GM21360 (cell line): ENCODE measurements around the gene TENM3.
"Not testable (repeated sequence)": the region's sequence is repeated elsewhere in the genome, so short reads cannot be mapped to it uniquely, and the experiment has no call there.

ENCODE experiments used
- ATAC-seq: cut with Tn5 transposase; IDR thresholded peaks from one replicate; pipeline ENCODE4 v1.9.1; 2021; ENCODE audit warnings: mild to moderate bottlenecking, moderate library complexity; ENCODE audit not compliant: unreplicated experiment

Gene TENM3

DNA sequence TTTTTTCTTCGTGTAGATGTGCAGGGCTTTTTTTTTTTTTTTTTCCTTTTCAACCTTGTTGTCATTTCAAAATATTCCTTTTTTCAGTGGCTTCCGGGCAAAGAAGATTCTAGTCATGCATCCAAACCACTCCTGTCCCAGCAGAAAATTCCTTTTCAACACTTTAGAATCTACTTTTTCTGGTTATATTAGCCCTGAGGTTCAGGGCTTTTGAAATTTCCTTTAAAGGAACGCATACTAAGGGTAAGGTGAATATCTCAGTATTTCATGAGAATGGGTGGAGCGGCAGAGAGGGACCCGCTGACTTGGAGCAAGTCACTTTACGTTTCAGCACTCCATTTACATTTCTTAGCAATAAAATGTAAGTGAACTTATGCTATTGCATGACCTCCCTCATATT is 15.6 kb upstream of the TENM3 start:
- no peak for ATAC-seq

DNA sequence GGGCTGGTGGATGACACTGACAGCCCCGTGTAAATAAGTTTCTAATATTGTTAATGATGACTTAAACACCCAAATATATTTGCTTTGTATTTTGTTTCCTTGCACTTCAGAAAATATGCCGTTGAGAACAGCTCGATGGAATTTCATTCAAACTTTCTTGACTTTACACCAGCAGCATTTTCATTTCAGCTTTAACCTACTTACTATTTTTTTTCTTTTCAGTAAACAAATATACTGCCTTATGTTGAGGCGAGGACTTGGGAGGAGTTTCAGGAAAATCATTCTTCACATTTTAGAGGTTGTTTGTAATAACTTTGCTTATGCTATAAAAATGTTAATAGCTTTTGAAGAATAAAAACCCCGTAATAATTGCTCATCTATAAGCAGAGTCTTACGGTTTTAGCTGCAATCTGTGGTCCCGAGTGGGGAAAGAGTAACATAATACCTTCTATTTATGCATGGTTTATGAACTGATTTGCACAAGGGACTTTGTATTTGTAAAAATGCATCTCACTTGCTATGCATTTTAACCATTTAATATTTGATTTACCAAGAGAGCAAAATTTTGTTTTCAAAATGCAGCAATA is 14.1 kb upstream of the TENM3 start:
- no peak for ATAC-seq

DNA sequence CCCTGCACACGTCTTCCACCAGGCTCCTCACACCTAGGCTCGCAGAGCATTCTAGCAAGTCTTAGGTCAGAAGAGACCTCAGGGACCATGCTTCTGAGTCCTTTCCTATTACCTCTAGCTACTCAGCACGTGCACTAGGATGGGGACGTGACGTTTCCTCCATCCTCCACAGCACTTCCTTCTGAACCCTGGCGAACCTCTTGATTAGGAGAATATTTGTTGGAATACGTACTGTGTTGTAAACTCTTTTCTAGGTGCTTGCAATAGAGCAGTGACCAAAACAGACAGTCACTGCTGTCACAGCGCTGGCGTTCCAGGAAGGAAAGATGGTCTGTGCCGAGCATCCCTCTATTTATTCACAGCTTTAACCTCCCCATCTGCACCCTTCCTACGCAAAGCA is 12.9 kb upstream of the TENM3 start:
- ATAC-seq, result no peak

DNA sequence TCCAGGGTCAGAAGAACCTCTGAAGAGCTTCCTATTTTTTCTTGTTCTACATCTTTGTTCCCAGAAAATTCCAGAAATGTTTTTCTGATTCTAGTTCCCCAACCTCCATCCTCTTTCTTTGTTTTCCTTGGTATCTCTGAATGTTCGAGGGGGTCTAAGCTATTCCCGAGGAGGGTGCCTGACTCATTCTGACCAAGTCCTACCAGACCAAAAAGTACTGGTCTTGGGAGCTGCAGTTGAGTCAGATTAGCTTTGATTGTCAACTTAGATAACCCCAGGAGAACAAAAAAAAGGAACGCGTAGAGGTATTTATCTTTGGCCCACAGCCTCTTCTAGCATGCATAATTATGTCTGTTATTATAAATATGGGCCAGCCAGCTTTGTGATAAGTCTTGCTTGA is 12.1 kb upstream of the TENM3 start:
- no peak for ATAC-seq

DNA sequence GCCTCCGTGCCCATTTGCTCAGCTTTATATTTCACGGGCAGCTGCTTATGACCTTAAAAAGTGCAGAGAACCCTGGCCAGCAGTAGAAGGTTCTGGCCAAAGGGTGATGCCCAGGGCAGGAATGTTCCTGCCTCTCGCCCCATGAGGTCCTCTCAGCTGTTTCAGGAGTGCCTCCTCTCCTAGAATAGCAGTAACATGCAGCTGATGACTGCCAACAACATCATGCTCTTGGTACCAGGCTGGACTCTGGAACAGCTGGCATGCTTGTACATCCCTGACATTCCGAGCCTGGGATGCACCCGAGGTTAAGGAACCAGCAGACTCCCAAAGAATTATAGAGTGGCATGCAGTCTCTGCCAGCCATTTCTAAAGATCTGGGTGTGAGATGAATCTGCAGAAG is 11.7 kb upstream of the TENM3 start:
- ATAC-seq, result no peak

DNA sequence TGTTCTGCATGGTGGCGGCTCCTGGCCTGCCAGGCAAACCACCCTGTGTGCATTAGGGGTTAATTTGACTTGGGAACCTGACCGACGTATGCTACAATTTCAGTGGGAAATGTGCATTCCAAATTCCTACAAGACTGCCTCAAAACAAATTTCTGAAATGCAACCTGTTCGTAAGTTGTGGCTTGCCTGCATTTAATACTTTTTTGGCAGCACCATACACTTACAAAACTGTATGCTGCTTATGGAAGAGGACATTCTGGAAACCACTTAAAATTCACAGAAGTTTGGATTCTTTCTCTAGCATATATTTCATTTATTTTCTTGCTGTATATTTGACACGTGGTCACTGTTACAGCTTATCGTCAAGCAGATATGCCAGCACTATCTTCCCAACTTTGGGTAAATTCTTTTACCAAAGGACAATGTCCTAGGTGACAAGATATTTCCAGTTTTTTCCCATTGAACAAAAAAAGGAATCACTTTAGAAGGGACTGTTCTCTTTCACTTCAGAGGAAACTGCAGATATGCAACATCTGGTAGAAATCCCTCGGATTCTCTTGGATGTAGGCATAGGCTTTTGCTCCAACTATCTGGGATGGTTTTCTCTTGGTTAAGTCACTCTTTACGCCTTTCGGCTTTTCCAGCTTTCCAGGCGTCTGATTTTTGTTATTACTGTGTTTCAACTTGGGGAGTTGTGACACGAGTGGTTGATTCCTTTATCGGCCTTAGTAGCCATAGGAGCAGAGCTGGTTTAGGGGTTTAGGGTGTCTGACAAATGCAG is 9.7 kb upstream of the TENM3 start:
- no peak for ATAC-seq

DNA sequence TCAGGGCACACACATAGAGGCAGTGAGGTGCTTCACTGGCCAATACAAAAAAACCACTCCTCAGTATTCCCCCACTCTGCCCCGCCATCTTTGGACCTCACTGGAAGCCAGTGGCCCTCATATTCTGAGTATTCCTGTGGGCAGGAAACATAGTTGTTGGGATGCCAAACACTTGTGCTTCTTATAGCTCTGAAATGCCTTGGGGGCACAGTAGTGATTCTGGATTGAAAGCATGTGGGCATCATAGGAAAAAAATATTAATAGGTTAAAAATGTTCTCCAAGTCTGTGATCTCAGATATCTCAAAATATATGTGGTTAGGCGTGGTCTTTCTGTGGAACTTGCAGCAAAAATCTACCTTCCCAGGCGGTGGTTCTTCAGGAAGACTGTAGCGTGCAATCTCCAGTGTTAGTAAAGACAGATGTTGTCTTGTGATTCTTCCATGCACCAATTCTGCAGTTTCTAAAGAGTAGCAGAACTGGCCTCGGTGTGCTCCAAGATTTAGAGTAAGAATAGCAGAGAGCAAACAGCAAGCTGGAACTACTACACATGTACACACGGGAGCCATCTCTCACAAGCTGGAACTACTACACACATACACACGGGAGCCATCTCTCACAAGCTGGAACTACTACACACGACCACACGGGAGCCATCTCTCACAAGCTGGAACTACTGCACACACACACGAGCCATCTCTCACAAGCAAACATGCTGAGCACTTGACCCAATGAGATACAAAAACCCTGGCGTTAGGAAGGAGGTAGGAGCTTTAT is 8.0 kb upstream of the TENM3 start:
- no peak for ATAC-seq

DNA sequence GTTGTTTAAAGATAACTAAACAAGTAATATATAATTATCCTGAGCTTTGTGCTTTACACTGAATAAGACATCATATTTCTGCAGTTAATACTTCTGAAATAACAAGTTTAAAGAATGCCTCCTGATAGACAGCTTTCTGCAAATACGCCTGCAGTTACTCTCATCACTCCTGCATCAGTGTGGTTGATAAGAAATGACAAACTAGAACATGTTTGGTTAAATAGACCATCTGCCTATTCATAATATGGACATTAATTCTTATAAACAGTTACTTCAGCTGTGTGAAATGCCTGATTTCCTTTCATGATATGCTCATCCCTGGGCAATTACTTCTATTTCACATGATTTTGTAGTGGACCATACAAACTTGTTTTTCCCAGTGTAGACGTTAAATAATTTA is 7.0 kb upstream of the TENM3 start:
- ATAC-seq, result no peak

DNA sequence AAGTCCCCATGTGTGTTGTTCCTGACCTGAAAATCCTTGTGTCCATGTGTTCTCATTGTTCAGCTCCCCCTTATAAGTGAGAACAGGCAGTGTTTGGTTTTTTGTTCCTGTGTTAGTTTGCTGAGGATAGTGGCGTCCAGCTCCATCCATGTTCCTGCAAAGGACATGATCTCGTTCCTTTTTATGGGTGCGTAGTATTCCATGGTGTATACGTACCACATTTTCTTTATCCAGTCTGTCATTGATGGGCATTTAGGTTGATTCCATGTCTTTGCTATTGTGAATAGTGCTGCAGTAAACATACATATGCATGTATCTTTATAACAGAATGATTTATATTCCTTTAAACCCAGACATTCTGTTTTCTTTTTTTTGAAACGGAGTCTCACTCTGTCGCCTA is 6.2 kb upstream of the TENM3 start:
- not testable (repeated sequence) for ATAC-seq

DNA sequence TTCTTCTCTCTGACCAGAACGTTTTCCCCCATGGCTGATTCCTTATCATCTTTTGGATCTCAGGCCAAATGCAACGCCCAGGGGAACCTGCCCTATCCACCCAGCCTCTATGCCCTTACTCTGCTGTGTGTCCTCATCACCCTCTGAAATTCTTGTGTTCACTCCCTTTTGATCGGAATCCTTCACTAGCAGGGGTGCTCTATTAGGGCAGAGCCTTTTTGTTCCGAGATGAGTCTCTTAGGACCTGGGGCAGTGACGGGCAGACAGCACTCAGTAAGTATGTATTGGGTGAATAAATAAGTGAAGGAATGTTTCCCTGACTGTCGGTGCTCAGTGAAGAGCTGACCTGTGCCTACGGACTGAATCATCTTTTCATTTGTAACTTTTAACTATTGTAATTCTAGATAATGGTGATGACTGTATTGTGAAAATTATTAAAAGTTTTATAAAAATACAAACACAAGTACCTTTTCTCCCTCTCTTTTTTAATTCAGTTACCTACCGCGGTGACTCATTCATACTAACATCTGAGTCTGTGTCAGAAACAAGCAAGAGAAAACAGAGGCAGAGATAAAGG is 4.8 kb upstream of the TENM3 start:
- no peak for ATAC-seq

DNA sequence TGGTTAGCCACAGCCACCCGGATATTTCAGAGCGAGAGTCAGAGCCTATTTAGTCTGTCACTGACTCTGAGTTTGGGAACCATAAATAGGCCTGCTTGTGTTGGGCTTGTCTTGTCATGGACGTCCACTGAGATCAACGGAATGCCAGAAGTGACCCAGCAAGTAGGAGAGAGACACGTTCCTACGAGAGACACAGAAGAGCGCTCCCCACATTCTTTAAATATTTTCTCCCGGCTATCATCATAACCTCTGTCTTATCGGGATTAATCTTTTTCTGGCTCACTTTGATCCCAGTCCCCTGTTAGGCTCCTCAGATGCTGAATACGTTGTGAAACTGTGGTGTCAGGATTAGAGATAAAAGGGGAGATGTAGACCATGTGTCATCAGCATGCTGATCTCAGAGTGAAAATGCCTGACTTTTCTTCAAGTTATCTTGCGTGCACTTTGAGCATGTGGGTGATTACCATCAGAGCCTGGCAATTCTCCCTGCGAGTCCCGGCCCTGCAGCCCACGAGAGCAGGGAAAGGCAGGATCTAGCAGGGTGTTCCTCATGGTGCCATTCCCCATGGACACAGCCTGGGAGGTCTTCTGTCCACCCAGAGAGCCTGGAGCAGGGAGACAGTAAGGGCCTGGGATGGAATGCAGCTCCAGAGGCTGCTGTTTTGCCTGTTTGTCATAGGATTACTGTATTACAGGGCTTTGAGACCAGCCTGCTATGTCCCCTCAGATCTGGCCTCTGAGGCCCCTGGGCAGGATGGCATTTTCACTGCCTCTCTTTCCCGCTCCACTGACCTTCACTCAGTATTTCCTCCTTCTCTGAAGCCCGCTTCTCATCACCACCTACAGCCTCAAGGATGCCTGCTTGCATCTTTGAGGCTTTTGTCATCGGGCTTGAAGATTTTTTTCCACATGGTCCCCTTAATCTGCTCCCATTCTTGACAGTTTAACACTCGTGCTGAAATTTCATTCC is 2.8 kb upstream of the TENM3 start:
- no peak for ATAC-seq

DNA sequence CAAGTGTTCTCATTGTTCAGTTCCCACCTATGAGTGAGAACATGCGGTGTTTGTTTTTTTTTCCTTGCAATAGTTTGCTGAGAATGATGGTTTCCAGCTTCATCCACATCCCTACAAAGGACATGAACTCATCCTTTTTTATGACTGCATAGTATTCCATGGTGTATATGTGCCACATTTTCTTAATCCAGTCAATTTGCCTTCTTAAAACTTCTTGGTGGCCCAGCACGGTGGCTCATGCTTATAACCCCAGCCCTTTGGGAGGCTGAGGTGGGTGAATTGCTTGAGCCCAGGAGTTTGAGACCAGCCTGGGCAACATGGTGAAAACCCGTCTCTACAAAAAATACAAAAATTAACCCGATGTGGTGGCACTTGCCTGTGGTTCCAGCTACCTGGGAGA is 942 bp upstream of the TENM3 start:
- not testable (repeated sequence) for ATAC-seq

DNA sequence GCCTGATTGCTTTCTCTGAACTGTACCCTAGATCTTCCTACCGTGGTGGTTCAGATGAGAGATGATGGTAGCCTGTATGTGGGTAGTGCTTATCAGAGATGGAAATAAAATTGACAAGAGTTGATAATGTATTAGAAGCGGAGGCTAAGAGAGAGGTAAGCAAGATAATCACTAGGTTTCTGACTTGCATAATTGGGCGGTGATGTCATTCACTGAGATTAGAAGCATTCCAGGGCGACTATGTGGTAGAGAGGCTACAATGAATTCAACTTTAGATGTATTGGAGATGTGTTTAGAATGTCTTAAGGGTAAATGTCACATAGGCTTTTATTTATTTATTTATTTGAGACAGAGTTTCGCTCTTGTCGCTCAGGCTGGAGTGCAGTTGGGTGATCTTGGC is 415 bp upstream of the TENM3 start:
- ATAC-seq, result no peak

DNA sequence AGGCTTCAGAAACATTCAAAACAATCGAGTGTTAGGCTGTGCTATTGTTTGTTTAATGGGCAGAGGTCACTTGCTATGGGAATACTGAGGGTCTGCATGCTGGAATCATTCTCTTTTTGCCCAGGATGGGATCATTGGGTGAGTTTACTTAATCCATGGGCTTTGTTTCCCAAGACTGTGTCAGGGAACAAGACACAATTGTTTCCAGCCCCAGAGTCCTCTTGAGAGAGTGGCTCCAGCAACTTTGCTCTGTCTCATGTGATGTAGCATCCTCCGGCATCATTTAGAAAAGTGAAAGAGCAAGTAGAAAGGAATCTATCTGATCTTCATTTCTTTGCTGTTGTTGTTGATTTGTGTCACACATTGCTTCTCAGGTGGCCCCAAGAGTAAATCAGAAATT is 1.8 kb downstream of the TENM3 start:
- ATAC-seq, result no peak

DNA sequence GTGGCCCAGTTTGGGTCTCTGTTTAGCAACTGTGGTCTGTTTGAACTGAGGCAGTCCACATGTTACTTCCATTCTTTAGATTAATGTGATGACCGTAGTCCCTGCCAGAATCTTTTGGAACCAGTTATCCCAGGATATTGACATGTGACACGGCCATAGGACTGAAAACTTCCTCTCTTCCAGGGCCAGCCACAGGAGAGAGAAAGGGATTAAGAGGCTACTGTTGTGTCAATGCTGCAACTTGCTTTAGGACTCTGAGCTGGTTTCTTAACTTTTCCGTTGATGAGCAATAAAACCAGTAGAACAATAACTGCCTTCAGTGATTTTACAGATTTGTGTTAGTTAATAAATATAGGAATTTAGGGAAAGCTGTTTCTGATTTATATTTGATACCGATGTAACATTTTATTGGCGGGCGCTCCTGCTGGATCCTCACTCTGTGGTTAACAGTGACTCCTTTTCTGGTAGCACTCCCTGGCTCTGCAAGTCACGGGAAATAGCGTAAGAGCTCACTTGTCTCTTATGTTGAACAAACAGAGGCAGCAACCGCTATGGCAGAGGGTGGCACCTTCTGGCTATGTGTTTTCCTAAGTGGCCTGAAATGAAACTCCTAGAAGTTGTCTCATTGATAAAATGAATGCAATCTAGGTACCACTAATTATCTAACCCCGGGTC is 2.5 kb downstream of the TENM3 start:
- no peak for ATAC-seq

DNA sequence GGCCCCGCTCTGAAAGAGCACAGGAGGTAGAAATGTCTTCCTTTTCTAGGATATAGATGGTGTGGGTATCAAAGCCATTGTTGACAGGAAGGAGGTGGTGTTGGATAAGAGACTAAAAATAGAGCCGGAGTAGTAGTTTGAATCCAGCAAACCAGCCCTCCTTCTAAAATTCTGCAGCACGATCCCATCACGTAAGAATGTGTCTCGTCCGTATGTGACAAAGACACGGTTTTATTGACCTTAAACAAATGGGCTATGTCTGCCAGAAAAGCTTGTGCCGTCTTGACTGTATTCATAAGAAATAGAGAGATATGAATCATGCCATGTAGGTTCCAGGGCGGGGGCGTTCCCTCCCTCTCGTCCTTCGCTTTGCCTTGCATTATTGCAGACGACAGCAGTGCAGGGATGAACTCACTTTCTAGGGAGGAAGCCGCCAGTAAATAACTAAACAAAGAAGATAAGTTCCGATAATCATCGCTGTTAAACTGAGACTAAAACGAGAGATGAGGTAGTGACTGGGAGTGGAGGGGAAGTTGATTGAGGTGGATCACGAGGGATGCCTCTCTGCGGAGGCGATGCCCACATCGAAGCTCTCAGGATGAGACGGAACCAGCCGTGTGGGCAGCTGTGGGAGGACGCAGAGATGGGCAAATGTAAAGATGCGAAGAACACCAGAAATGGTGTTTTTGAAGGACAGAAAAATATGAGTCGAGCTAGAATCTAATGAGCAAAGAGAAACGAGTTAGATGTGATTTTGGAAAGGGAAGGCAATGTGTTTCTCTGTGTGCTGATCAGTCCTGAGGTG is 3.4 kb downstream of the TENM3 start:
- ATAC-seq, result no peak

DNA sequence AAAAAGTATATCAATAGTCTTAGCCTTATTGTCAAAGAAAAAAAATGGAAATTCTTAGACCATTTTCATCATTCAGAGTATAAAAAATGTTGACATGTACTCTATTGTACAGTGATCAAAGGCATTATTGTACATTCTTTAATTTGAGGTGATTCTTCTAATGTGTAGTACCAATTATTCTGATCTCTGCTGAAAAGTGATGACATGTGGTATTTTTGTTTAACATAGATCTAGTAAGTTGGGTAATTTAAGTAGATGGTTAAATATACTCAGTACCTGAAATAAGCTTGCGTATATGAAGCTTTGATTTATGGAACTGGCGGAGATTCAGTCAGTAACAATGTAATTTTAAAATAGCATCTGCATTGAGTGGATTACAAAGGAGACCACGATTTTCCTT is 5.1 kb downstream of the TENM3 start:
- ATAC-seq, result no peak

DNA sequence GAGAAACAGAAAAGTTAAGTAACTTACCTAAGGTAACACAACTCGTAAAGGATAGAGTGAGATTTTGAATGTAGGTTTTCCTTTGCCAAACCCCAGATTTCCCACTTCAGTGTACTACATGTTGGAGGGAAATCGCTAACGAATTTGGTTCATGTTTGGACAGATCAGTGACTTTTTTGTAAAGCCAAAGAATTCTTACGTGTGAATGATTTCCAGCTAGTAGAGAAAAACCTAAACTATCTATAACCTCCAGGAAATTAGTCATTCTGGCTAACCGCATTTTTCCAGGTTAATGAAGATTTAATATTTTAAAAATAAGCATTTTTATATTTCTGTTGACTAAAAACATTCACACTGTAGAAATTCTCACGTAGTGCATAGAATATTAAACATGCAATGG is 7.2 kb downstream of the TENM3 start:
- ATAC-seq, result no peak

DNA sequence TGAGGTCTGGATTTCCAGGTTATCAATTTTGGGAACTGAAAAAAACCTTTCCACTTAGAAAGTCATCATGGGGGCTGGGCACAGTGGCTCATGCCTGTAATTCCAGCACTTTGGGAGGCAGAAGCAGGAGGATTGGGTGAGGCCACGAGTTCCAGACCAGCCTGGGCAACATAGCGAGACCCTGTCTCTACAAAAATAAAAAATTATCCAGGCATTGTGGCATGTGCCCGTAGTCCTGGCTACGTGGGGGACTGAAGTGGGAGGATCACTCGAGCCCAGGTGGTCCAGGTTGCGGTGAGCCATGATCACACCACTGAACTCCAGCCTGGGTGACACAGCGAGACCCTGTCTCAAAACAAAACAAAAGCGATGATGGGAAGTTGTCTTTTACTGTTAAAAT is 7.9 kb downstream of the TENM3 start:
- ATAC-seq, result no peak
